Measurements from ENCODE around the gene TMEM178B.

DNA sequence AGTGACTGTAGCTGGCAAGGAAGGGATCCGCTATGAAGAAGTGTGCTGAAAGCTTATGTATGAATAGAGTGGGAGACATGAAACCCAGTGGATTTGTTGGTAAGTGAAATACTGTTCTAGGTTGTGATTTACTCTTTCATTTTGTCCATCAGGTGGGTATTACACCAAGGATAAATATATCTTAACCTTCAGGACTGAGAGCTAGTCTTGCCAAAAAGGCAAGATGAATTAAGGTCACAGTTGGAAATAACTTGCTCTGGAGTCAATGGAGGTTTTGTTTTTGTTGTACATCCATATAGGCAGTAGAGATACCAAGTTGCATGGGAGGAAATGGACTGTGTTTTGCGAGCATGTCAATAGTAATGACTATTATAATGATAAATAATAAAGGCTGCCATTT, 190.6 kb downstream of the TMEM178B start:
- TF ChIP-seq, protein P1, sequence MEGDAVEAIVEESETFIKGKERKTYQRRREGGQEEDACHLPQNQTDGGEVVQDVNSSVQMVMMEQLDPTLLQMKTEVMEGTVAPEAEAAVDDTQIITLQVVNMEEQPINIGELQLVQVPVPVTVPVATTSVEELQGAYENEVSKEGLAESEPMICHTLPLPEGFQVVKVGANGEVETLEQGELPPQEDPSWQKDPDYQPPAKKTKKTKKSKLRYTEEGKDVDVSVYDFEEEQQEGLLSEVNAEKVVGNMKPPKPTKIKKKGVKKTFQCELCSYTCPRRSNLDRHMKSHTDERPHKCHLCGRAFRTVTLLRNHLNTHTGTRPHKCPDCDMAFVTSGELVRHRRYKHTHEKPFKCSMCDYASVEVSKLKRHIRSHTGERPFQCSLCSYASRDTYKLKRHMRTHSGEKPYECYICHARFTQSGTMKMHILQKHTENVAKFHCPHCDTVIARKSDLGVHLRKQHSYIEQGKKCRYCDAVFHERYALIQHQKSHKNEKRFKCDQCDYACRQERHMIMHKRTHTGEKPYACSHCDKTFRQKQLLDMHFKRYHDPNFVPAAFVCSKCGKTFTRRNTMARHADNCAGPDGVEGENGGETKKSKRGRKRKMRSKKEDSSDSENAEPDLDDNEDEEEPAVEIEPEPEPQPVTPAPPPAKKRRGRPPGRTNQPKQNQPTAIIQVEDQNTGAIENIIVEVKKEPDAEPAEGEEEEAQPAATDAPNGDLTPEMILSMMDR (IDR thresholded peaks at IDR 0.05 in 4 of 5, conservative IDR thresholded peaks at IDR 0.05 in 1 of 5), result no peak
- TF ChIP-seq POLR2A (IDR thresholded peaks at IDR 0.05), result no peak
